HepG2 (cell line): ENCODE data around the gene RASSF7. TPM values are rescaled to one million over a fixed set of nuclear protein-coding genes. Genes with fewer than 3 reads are reported as not detected.

Source experiments
- ATAD3A ChIP-seq: sonication (generic); formaldehyde crosslinking; IDR thresholded peaks from 2 replicates; pipeline ENCODE4 v1.4.0; 2020; ENCODE audit warnings: missing genetic modification reagents
- ATF1 ChIP-seq: IDR thresholded peaks from 2 replicates; pipeline ENCODE4 v1.6.1; 2016; ENCODE audit warnings: mild to moderate bottlenecking, control low read depth
- FOXO4 ChIP-seq: sonication (generic); formaldehyde crosslinking; conservative IDR thresholded peaks from 2 replicates; pipeline ENCODE4 v1.8.1; 2023; ENCODE audit warnings: missing genetic modification reagents
- GABPB1 ChIP-seq: IDR thresholded peaks from 2 replicates; pipeline ENCODE4 v1.6.1; 2016; ENCODE audit warnings: mild to moderate bottlenecking, missing genetic modification reagents, moderate library complexity, missing compliant biosample characterization
- IKZF5 ChIP-seq: IDR thresholded peaks from 2 replicates; pipeline ENCODE4 v1.6.1; 2018; ENCODE audit warnings: missing genetic modification reagents, mild to moderate bottlenecking, missing compliant biosample characterization
- POGZ ChIP-seq: sonication (generic); formaldehyde crosslinking; IDR thresholded peaks from 2 replicates; pipeline ENCODE4 v1.4.0; 2020; ENCODE audit warnings: mild to moderate bottlenecking, missing genetic modification reagents
- RAD21 ChIP-seq: fragments of 450-650 bp; formaldehyde crosslinking; IDR thresholded peaks from 2 replicates; pipeline ENCODE4 v1.5.0; 2020; ENCODE audit warnings: mild to moderate bottlenecking
- REL ChIP-seq: sonication (generic); formaldehyde crosslinking; conservative IDR thresholded peaks from 2 replicates; pipeline ENCODE4 v1.8.0; 2022; ENCODE audit warnings: mild to moderate bottlenecking, missing genetic modification reagents, moderate library complexity
- RFX3 ChIP-seq: IDR thresholded peaks from 2 replicates; pipeline ENCODE4 v1.6.1; 2016; ENCODE audit warnings: missing biosample characterization, missing genetic modification reagents
- SNAI1 ChIP-seq: sonication (generic); formaldehyde crosslinking; IDR thresholded peaks from 2 replicates; pipeline ENCODE4 v1.5.0; 2020; ENCODE audit warnings: mild to moderate bottlenecking, missing genetic modification reagents, borderline replicate concordance
- SYNCRIP ChIP-seq: fragments of 200-400 bp; formaldehyde crosslinking; IDR thresholded peaks from 2 replicates; pipeline ENCODE4 v1.6.1; 2018; ENCODE audit warnings: mild to moderate bottlenecking, low read depth, low read length; ENCODE audit not compliant: insufficient read depth
- ZNF232 ChIP-seq: sonication (generic); formaldehyde crosslinking; IDR thresholded peaks from 2 replicates; pipeline ENCODE4 v1.4.0; 2020; ENCODE audit warnings: missing genetic modification reagents, borderline replicate concordance
- ZNF329 ChIP-seq: sonication (generic); formaldehyde crosslinking; IDR thresholded peaks from 2 replicates; pipeline ENCODE4 v1.9.0; 2021; ENCODE audit warnings: low read depth, mild to moderate bottlenecking, missing genetic modification reagents
- ZNF570 ChIP-seq: sonication (generic); formaldehyde crosslinking; IDR thresholded peaks from 2 replicates; pipeline ENCODE4 v1.4.0; 2020; ENCODE audit warnings: mild to moderate bottlenecking, missing genetic modification reagents, borderline replicate concordance
- ZNF639 ChIP-seq: conservative IDR thresholded peaks from 2 replicates; pipeline ENCODE4 v1.6.1; 2018; ENCODE audit warnings: missing genetic modification reagents
- ZNF652 ChIP-seq: IDR thresholded peaks from 2 replicates; pipeline ENCODE4 v1.6.1; 2016; ENCODE audit warnings: low read depth, borderline replicate concordance
- ZNF772 ChIP-seq: sonication (generic); formaldehyde crosslinking; IDR thresholded peaks from 2 replicates; pipeline ENCODE4 v1.5.0; 2020; ENCODE audit warnings: mild to moderate bottlenecking, missing genetic modification reagents
- polyA plus RNA-seq, 8 experiments: library from polyadenylated mRNA; depleted of rRNA in 3 of 8; stranded (reverse) in 7 of 8; unstranded in 1 of 8; fragments of >200 nt; fragmentation: Illumina TruSeq in 4 of 8; extraction: Trizol in 4 of 8; gene quantifications; 2 replicates each; pipeline versions ENCODE4 v1.2.1 to v1.2.3, GENCODE V29; 2011 to 2016; ENCODE audit warnings: low read depth in 4 of 8, missing spikeins in 1 of 8, mixed read lengths in 1 of 8; ENCODE audit not compliant: insufficient read depth in 1 of 8
- total RNA-seq, 5 experiments: library from RNA; depleted of rRNA; stranded (reverse); fragments of >200 nt; fragmentation: Illumina TruSeq; extraction: Trizol; gene quantifications; 2 replicates each; pipeline ENCODE4 v1.2.3, GENCODE V29; 2016; ENCODE audit warnings: low read depth in 1 of 5
- TF ChIP-seq, protein P1 (sequence below): sonication (generic); formaldehyde crosslinking; IDR thresholded peaks from 2 replicates; pipeline ENCODE4 v1.4.0; 2020; ENCODE audit warnings: mild to moderate bottlenecking, missing genetic modification reagents
- TF ChIP-seq, protein P2 (sequence below): sonication (generic); formaldehyde crosslinking; IDR thresholded peaks from 2 replicates; pipeline ENCODE4 v1.4.0; 2020; ENCODE audit warnings: missing genetic modification reagents

Gene RASSF7
- total and polyA plus RNA-seq, 2 of the 13 experiments (the other 11 are each of a cell fraction or from before 2014, with no cell fraction given): 20.2 to 28.6 TPM

DNA sequence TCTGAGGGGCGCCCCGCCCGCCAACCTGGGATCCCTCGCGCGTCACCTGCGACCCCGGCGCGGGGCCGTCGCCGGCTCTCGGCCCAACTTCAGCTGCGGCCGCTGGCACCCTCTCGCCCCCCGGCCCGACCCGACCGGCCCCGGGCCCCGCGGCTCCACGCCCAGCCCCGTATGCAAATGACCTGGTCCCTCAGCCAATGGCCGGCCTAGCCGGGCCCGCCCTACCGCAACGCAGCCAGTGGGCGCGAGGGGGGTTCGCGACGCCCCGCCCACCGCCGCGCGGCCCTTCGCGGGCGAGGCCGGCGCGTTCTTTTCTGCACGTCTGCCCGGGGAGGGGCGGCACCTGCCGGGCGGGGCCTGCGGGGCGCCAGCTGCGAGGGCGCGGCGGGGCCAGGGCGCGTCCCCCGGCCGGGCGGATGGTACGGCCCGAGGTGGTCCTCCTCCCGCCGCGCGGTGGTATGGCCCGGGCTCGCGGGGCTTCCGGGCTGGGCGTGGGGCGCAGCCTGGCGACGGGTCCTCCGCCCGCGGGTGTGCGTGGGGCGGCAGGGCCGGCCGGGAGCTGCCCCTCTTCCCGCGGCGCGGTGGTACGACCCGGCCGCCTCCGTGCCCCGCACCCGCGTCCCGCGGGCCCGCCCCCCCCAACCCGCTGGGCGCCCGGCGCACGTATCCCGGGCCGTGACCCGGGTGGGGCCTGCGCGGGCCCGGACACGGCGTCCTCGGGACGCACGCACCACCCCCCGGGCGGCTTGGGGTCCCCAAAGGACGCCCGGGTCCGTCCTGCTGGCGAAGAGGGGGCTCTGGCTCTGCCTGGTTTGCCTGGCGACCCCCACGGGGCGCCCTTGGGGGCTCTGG is 7.8 kb downstream of the RASSF7 start (continued):
- no peak for TF ChIP-seq FOXO4 (CRISPR knock-in tag)
- peak; percentile 52; the same call in 1 of the 2 replicates for TF ChIP-seq RAD21 (CRISPR knock-in tag)
- no peak for TF ChIP-seq ZNF639 (CRISPR knock-in tag)
- TF ChIP-seq IKZF5 (CRISPR knock-in tag): no peak
- no peak for TF ChIP-seq REL (CRISPR knock-in tag)
- 0 out of 2 replicates have a peak, but pooled peaks have one; percentile 10 for TF ChIP-seq ZNF772 (CRISPR knock-in tag)
- TF ChIP-seq, protein P1, sequence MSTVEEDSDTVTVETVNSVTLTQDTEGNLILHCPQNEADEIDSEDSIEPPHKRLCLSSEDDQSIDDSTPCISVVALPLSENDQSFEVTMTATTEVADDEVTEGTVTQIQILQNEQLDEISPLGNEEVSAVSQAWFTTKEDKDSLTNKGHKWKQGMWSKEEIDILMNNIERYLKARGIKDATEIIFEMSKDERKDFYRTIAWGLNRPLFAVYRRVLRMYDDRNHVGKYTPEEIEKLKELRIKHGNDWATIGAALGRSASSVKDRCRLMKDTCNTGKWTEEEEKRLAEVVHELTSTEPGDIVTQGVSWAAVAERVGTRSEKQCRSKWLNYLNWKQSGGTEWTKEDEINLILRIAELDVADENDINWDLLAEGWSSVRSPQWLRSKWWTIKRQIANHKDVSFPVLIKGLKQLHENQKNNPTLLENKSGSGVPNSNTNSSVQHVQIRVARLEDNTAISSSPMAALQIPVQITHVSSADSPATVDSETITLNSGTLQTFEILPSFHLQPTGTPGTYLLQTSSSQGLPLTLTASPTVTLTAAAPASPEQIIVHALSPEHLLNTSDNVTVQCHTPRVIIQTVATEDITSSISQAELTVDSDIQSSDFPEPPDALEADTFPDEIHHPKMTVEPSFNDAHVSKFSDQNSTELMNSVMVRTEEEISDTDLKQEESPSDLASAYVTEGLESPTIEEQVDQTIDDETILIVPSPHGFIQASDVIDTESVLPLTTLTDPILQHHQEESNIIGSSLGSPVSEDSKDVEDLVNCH (CRISPR knock-in tag): no peak
- no peak for TF ChIP-seq ATF1 (CRISPR knock-in tag)
- no peak for TF ChIP-seq RFX3
- TF ChIP-seq SYNCRIP: no peak
- no peak; the same call in none of the 2 replicates for TF ChIP-seq GABPB1 (CRISPR knock-in tag)
- 0 out of 2 replicates have a peak, but pooled peaks have one; percentile 2 for TF ChIP-seq ZNF232 (CRISPR knock-in tag)
- TF ChIP-seq POGZ: no peak
- TF ChIP-seq ZNF652 (CRISPR knock-in tag): no peak
- no peak for TF ChIP-seq ATAD3A
- no peak for TF ChIP-seq SNAI1 (CRISPR knock-in tag)
- TF ChIP-seq ZNF570 (CRISPR knock-in tag): no peak
- peak; percentile 56 for TF ChIP-seq ZNF329 (CRISPR knock-in tag)
- TF ChIP-seq, protein P2, sequence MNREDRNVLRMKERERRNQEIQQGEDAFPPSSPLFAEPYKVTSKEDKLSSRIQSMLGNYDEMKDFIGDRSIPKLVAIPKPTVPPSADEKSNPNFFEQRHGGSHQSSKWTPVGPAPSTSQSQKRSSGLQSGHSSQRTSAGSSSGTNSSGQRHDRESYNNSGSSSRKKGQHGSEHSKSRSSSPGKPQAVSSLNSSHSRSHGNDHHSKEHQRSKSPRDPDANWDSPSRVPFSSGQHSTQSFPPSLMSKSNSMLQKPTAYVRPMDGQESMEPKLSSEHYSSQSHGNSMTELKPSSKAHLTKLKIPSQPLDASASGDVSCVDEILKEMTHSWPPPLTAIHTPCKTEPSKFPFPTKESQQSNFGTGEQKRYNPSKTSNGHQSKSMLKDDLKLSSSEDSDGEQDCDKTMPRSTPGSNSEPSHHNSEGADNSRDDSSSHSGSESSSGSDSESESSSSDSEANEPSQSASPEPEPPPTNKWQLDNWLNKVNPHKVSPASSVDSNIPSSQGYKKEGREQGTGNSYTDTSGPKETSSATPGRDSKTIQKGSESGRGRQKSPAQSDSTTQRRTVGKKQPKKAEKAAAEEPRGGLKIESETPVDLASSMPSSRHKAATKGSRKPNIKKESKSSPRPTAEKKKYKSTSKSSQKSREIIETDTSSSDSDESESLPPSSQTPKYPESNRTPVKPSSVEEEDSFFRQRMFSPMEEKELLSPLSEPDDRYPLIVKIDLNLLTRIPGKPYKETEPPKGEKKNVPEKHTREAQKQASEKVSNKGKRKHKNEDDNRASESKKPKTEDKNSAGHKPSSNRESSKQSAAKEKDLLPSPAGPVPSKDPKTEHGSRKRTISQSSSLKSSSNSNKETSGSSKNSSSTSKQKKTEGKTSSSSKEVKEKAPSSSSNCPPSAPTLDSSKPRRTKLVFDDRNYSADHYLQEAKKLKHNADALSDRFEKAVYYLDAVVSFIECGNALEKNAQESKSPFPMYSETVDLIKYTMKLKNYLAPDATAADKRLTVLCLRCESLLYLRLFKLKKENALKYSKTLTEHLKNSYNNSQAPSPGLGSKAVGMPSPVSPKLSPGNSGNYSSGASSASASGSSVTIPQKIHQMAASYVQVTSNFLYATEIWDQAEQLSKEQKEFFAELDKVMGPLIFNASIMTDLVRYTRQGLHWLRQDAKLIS (CRISPR knock-in tag): no peak
